GM21576 (cell line): ENCODE results near the gene OSBPL3.
A peak's percentile ranks its signal among the peaks of the same experiment; 100 is the strongest.

Experiments used
- ATAC-seq: cut with Tn5 transposase; IDR thresholded peaks from one replicate; pipeline ENCODE4 v1.9.1; 2021; ENCODE audit warnings: mild to moderate bottlenecking, moderate library complexity; ENCODE audit not compliant: unreplicated experiment

The OSBPL3 gene

DNA sequence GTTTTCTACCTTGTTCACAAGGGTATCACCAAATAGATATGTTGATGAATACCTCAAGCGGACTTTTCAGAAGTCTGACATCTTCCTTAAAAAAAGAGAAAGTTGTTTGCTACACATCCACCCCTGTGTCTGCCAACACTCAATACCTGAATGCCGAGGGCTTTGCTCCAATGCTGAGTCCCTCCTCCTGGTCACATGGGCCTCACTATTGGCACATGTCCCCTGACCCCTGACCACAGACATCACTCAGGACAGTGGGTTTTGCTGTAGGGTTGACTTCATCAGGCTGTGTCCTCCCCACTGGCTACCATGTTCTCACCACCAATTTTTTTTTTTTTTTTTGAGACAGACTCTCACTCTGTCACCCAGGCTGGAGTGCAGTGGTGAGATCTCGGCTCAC, 76.4 kb downstream of the OSBPL3 start:
- no peak for ATAC-seq

DNA sequence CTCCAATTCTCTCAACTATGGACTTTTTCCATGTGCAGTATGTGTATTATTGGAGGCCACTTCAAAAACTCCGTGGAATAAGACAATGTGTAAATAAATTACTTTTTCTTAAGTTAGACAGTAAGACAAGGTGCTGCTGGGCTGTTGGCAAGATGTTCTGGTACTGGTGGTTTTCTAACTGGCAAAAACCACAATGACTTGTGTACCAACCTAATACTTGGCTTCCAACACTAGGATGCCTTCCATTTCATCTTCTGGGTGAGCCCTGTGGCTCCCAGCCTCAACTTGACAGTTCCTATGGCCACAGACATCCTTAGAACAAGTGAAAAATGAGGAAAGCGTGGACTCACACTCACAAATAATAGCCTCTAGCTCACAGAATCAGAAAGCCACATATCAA, 77.0 kb downstream of the OSBPL3 start:
- ATAC-seq: no peak

GRCh38 chr7:24902276-24902675, 77.7 kb downstream of the OSBPL3 start:
- no peak for ATAC-seq

GRCh38 chr7:24899905-24900304, 80.1 kb downstream of the OSBPL3 start:
- no peak for ATAC-seq

GRCh38 chr7:24899161-24899560, 80.8 kb downstream of the OSBPL3 start:
- ATAC-seq: no peak

GRCh38 chr7:24898691-24899090, 81.3 kb downstream of the OSBPL3 start:
- peak; percentile 42 for ATAC-seq

DNA sequence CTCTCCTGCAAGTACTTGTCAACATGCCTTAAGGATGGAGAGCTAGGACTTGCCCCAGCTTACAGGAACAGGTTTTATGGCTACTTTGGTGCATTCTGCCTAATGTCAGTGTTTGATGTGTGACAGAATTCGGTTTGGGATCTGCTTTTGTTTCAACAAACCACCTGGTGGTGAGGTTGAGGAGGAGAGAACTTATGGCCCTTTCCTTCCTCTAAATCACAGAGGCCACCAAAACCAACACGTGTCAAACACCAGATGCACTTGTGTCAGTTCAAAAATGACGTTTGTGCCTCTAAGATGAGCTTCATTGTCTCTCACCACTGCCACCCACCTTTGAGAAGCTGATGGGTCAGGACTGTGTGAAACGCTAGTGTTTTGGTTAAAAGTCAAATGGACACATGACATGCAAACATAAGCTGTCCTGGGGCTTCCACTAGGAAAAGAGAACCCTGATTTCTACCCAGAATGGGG, 83.9 kb downstream of the OSBPL3 start:
- peak; percentile 57 for ATAC-seq

DNA sequence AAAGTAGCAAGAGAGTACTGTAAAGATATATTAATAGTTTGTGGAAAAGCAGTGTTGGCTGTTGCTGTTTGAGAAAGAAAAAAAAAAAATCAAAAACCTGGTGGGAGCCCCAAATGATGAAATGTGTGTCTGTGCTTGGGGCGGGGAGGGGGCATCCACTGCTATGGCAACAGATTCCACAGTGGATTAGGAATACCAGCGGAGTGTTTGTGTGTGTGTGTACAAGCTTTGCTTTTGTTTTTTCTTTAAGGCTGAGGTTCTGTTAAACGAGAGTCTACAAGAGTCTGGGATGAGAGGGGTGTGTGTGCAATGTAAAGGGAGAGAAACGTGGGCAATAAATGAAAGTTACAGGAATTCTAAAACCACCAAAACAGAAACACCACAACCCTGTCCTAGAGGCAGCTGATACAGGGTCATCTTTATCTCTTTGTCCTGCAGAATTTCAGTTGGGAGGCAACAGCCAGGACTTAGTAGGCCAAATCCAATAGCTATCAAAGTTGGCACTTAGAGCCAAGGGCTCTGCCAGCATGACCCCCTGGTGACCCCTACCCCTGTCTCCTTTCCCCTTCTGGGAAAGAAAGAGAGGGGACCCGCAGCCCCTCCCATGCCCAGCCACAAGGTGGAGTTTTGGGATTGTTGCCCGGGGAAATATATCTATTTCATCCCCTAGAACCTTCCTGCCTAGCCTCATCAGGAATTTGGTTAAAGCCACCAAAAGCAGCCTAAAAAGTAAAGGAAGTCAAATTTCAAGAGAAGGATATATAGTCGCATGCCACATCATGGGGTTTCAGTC, 85.4 kb downstream of the OSBPL3 start:
- no peak for ATAC-seq

DNA sequence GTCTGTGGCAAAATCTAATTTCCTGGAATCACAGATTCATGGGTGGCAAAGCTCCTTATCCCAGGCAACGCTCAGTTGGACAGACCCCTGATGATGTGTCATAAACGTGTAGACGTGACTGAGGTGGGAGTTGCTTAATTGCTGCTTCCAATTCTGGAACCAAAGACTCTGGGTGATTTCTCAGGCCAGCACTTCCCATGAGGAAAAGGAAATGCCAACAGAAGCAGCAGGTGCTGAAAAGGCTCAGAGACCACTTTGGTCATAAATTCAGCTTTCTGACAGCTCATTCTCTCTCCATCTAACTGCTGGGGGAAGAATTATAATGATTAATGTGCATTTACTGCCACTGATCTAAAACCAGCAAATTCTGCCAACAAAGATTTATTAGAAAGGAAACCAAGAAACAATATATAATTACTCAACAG, 88.7 kb downstream of the OSBPL3 start:
- ATAC-seq: no peak

- ATAC-seq: no peak
These were observed 90.4 kb downstream of the OSBPL3 start for GRCh38 chr7:24889611-24890010.

- no peak for ATAC-seq
These were observed 91.3 kb downstream of the OSBPL3 start for GRCh38 chr7:24888653-24889052.

DNA sequence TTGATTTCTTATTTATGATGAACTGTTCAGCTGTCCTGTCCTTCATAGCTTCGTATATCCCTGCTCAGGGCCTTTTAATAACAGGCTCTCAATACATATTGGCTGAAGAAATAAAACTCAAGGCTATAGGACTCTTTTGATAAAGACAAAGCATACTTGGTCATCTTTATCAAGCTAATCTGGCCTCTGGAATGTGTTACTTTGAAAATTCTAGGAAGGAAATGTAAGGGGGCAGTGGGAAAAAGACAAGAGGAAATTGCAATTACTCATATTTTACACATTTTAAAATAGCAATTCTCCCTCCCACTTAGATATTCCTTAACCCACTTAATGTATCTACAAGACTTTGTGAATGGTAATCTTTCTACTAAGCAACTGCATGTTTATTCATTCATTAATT, 94.3 kb downstream of the OSBPL3 start:
- ATAC-seq: no peak

- no peak for ATAC-seq
These were observed 94.7 kb downstream of the OSBPL3 start for GRCh38 chr7:24885305-24885704.

GRCh38 chr7:24884401-24884800, 95.6 kb downstream of the OSBPL3 start:
- no peak for ATAC-seq

- no peak for ATAC-seq
These were observed 96.4 kb downstream of the OSBPL3 start for GRCh38 chr7:24883622-24884013.

DNA sequence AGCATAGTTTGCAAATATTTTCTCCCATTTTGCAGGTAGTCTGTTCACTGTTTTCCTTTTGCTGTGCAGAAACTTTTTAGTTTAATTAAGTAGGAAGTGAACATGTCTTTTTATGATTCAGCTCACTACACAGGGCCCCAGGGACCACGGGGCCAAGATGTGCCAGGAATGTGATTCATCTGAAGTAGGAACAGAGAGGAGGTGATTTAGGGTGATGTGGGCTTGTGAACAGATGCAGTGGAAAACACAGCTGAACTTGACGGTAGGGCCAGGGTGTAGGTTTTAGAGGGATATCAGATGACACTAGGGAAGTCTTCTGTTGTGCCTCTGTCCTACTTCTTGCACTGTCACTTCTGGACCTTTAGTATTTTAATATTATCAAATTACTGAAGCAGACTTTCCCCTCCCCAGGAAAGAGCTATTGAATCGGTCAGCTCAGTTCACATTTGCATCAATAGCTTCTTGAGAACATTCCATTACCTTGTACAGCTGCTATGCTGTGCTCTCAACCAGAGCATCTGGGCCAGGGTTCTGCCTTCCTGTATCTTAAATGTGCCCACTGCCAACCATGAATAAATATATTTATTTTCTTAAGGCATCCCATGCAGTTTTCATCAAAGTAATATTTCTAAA, 96.9 kb downstream of the OSBPL3 start:
- ATAC-seq: no peak

GRCh38 chr7:24881623-24882022, 98.4 kb downstream of the OSBPL3 start:
- ATAC-seq: no peak

- ATAC-seq: no peak
These were observed 99.1 kb downstream of the OSBPL3 start for GRCh38 chr7:24880886-24881285.

DNA sequence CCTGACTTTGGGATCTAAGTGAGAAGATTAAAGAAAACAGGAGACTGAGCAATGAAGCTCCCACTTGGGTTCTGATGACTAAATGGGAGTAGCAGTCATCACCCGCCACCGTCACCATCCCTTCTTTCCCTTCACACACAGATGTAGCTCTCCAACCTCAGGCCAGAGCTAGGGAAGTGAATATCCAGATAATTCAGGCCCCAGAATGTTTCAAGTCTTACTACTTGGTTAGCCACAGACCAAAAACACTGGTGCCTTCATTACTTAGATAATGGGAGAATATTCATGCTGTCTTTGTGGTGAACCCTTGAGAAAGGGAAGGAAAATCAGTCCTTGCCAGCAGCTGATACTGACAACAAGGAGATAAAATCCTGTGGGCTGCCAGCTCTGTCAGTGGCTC, 100.7 kb downstream of the OSBPL3 start:
- ATAC-seq: no peak

- peak; percentile 90 for ATAC-seq
These were observed 102.1 kb downstream of the OSBPL3 start for GRCh38 chr7:24877790-24878311.

- no peak for ATAC-seq
These were observed 105.2 kb downstream of the OSBPL3 start for GRCh38 chr7:24874791-24875190.

DNA sequence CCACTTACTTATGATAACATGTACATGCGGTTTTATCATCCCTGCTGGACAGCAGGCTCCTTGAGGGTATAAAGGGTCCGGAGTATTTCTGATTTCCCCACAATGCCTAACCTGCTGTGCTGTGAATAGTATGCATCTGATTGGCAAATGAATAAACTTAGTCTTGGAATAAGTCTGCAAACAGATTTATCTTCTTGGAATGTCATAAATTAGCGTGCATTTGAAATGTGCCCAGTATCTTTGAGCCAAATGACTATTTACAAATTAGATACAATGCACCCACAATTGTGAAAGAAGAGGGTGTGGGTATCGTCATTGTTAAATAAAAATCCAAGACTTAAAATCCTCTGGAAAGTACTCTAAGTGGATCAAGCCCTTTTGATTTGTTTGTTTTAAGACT, 106.0 kb downstream of the OSBPL3 start:
- ATAC-seq: no peak
